ENCODE results near the gene EPHA10. TPM values are rescaled to one million over a fixed set of nuclear protein-coding genes. Genes with fewer than 3 reads are reported as not detected.
"Not testable (repeated sequence)": the region's sequence is repeated elsewhere in the genome, so short reads cannot be mapped to it uniquely, and the experiment has no call there.

The EPHA10 gene
- total RNA-seq, 1 donor from 2014 or later = not detected

DNA sequence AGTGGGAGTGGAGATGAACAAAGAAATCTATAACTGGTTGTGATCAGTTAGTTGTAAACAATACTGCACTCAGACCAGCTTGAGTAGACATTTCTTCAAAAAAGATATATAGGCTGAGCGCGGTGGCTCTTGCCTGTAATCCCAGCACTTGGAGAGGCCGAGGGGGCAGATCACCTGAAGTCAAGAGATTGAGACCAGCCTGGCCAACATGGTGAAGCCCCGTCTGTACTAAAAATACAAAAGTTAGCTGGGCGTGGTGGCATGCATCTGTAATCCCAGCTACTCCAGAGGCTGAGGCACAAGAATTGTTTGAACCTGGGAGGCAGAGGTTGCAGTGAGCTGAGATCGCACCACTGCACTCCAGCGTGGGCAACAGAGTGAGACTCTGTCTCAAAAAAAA is 26.9 kb downstream of the EPHA10 start:
- H3K27me3 ChIP-seq (ENCODE audit: control insufficient read depth in 3 of 3, insufficient read depth in 3 of 3, low read length in 3 of 3) = peaks cover 16 to 21% (median 21%) of the 10 kb centered on the region in 3 donors
- H3K9me3 ChIP-seq (ENCODE audit: control insufficient read depth in 3 of 3, low read length in 3 of 3); H3K4me3 ChIP-seq (ENCODE audit: low read length in 3 of 3); H3K36me3 ChIP-seq (ENCODE audit: control insufficient read depth in 3 of 3, insufficient read depth in 3 of 3, low read length in 3 of 3); H3K4me1 ChIP-seq (ENCODE audit: control insufficient read depth in 3 of 3, insufficient read depth in 3 of 3, low read length in 3 of 3); H3K27ac ChIP-seq (ENCODE audit: low read depth, low read length); H3K9ac ChIP-seq (ENCODE audit: low read depth in 1 of 3, low read length in 3 of 3): not testable (repeated sequence)

DNA sequence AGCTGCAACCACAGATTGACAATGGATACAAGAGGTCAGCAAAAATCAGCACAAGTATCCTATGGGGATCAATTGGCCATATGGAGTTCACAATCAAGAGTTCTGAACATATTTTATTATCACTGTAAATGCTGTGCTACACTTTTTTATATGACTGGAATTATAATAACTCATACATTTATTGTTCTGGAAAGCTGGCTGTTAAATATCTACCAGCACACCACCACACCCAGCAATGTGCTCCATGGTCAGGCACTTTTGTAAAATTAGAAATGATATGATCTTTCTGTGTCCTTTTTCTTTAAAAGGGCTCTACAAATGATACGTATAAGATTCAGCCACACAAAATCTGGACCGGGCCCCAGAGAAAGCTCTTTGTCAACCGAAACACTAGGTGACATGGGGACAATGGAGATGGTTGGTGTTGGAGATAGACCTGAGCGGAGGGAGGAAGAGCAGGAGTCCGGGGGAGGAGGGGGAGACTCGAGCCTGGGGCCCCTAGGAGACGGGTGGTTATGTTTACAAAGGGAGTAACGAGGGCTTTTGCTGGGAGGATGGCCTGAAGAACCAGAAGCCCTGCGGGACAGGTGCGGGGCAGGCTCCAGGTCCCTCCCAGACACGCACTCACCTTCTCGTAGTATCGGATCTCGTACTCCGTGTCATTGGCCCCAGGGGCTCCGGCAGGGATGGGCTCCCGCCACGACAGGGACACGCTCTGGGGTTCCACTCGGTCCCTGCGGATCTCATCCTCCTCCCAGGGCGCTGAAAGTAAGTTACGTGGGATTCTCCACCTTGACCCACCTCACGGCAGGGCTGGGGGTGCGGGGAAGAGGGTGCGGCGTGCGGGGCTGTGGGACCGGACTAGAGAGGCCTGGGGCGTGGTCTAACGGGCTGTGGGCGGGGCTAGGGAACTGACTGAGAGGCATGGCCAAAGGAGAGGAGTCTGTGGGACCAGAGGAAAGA is 30.0 kb downstream of the EPHA10 start:
- Histone ChIP-seq H3K27me3 (ENCODE audit: control insufficient read depth in 3 of 3, insufficient read depth in 3 of 3, low read length in 3 of 3) (peaks cover 17 to 26% (median 24%) of the 10 kb centered on the region in 3 donors), H3K9me3 (ENCODE audit: control insufficient read depth in 3 of 3, low read length in 3 of 3) (peaks cover 0 to 7% (median 3%) of the 10 kb centered on the region in 3 donors), H3K36me3 (ENCODE audit: control insufficient read depth in 3 of 3, insufficient read depth in 3 of 3, low read length in 3 of 3) (no peaks in the 10 kb centered on the region), H3K9ac (ENCODE audit: low read depth in 1 of 3, low read length in 3 of 3) (no peak overlapping the region), H3K4me1 (ENCODE audit: control insufficient read depth in 3 of 3, insufficient read depth in 3 of 3, low read length in 3 of 3) (no peaks in the 10 kb centered on the region), H3K4me3 (ENCODE audit: low read length in 3 of 3) (no peak overlapping the region), H3K27ac (ENCODE audit: low read depth, low read length) (no peak overlapping the region)

DNA sequence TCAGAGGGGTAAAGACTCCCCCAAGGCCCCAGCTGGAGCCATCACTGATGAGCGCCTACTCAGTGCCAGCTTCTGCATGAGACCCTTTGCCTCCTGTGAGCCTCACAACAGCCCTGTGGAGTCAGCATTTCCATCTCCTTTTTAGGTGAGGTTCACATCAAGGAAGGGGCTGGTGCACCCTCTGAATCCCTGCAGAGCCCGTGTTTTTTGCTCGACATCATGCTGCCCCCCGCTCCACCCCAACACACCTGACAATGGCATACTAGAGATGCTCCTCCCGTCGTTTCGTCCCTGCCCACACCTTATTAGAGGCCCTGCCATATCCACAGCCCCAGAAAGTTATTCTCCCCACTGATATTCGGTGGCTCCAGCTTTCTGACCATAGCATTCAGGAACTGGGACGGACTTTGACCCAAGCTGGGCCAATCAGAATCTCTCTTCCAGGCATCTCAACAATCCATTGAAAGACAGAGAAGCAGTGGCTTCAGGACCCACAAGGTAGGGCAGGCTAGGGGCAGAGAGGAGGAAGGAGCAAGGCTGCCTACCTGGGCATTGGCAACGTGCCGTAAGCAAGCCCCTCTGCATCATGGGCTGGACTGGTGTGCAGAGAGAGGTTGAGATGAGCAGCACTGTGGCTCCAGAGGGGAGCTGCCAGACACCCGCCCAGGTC is 32.7 kb downstream of the EPHA10 start:
- Histone ChIP-seq H3K36me3 (ENCODE audit: control insufficient read depth in 3 of 3, insufficient read depth in 3 of 3, low read length in 3 of 3) (no peaks in the 10 kb centered on the region), H3K9ac (ENCODE audit: low read depth in 1 of 3, low read length in 3 of 3) (no peak overlapping the region), H3K27ac (ENCODE audit: low read depth, low read length) (no peak overlapping the region), H3K4me1 (ENCODE audit: control insufficient read depth in 3 of 3, insufficient read depth in 3 of 3, low read length in 3 of 3) (no peaks in the 10 kb centered on the region), H3K9me3 (ENCODE audit: control insufficient read depth in 3 of 3, low read length in 3 of 3) (peaks cover 0 to 2% (median 2%) of the 10 kb centered on the region in 3 donors), H3K27me3 (ENCODE audit: control insufficient read depth in 3 of 3, insufficient read depth in 3 of 3, low read length in 3 of 3) (peaks cover 27 to 44% (median 33%) of the 10 kb centered on the region in 3 donors), H3K4me3 (ENCODE audit: low read length in 3 of 3) (no peak overlapping the region)

DNA sequence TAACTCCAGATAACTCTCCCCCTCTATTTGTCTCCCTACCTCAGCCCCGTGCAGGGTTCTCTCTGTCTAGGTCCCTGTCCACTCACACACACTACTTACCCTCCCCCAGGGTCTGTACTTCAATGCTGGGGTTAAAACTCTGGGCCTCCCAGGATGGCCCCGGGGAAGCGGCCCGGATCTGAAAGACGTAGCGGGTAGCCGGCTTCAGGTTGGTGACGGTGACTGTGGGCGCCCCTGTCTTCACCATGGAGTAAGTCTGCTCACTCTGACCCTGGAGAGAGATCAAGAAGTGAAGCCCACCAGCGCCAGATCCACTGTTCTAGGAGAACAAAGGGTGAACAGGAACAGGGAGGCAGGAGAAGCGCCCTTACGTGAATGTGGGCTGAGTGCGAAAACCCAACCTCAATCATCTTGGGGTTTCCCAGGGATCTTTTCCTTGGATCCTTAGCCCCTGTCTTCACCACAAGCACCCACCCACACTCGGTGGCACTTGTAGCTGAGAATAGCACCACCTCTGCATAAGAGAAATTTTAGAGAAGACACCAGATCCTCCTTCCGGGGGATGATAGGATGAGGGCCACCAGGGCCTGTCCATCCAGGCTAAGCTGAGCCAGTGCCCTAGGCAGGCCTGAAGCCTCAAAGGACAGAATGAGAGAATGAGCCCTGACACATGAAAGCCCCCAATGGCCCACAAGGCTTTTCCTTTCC is 33.5 kb downstream of the EPHA10 start:
- Histone ChIP-seq H3K27ac (ENCODE audit: low read depth, low read length) (no peak overlapping the region), H3K27me3 (ENCODE audit: control insufficient read depth in 3 of 3, insufficient read depth in 3 of 3, low read length in 3 of 3) (peaks cover 27 to 52% (median 40%) of the 10 kb centered on the region in 3 donors)

DNA sequence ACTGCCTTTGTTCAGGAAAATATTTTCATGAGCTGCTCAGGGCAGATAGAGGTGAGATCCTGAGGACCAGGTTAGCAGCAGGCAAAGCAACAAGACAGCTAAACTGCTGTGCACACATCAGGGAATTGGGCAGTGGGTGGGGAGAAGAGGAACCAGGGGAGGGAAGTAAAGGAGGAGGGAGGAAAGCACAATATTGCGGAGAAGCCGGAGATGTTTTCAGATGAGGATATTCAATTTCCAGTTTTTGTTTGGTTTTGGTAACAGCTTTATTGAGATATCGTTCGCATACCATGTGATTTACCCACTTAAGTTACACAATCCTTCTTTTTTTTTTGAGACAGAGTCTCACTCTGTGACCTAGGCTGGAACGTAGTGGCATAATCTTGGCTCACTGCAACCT is 34.5 kb downstream of the EPHA10 start:
- Histone ChIP-seq H3K36me3 (ENCODE audit: control insufficient read depth in 3 of 3, insufficient read depth in 3 of 3, low read length in 3 of 3) (no peaks in the 10 kb centered on the region), H3K4me1 (ENCODE audit: control insufficient read depth in 3 of 3, insufficient read depth in 3 of 3, low read length in 3 of 3) (no peaks in the 10 kb centered on the region), H3K27me3 (ENCODE audit: control insufficient read depth in 3 of 3, insufficient read depth in 3 of 3, low read length in 3 of 3) (peaks cover 32 to 57% (median 47%) of the 10 kb centered on the region in 3 donors), H3K27ac (ENCODE audit: low read depth, low read length) (no peak overlapping the region), H3K9me3 (ENCODE audit: control insufficient read depth in 3 of 3, low read length in 3 of 3) (no peaks in the 10 kb centered on the region), H3K9ac (ENCODE audit: low read depth in 1 of 3, low read length in 3 of 3) (no peak overlapping the region), H3K4me3 (ENCODE audit: low read length in 3 of 3) (no peak overlapping the region)

More for the DNA sequence above, 33.5 kb downstream of the EPHA10 start:
- no peak overlapping the region for H3K9ac ChIP-seq (ENCODE audit: low read depth in 1 of 3, low read length in 3 of 3)
- no peaks in the 10 kb centered on the region for H3K9me3 ChIP-seq (ENCODE audit: control insufficient read depth in 3 of 3, low read length in 3 of 3)
- no peaks in the 10 kb centered on the region for H3K36me3 ChIP-seq (ENCODE audit: control insufficient read depth in 3 of 3, insufficient read depth in 3 of 3, low read length in 3 of 3)
- no peaks in the 10 kb centered on the region for H3K4me1 ChIP-seq (ENCODE audit: control insufficient read depth in 3 of 3, insufficient read depth in 3 of 3, low read length in 3 of 3)
- no peak overlapping the region for H3K4me3 ChIP-seq (ENCODE audit: low read length in 3 of 3)

DNA sequence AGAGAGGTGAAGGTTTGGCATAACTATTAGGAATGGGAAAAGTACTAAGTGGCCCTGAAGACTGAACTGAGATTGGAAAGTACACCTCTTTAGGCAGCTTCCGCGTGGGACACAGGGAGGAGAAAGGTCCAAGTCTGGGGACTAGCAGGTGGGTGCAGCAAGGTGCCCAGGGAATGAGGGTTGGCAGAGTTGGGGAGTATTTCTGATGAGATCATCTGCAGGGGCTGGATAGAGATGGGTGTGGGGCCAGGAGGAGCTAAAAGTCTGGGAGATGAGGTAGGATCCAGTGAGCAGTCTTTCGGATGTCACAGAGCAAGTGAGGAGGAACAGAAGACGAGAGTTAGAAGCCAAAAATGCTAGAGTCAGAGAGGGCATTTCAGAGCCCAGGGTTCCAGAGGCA is 36.5 kb downstream of the EPHA10 start:
- no peaks in the 10 kb centered on the region for H3K4me1 ChIP-seq (ENCODE audit: control insufficient read depth in 3 of 3, insufficient read depth in 3 of 3, low read length in 3 of 3)
- no peaks in the 10 kb centered on the region for H3K9me3 ChIP-seq (ENCODE audit: control insufficient read depth in 3 of 3, low read length in 3 of 3)
- no peak overlapping the region for H3K9ac ChIP-seq (ENCODE audit: low read depth in 1 of 3, low read length in 3 of 3)
- H3K36me3 ChIP-seq (ENCODE audit: control insufficient read depth in 3 of 3, insufficient read depth in 3 of 3, low read length in 3 of 3) = no peaks in the 10 kb centered on the region
- H3K27me3 ChIP-seq (ENCODE audit: control insufficient read depth in 3 of 3, insufficient read depth in 3 of 3, low read length in 3 of 3) = peaks cover 22 to 52% (median 41%) of the 10 kb centered on the region in 3 donors
- H3K4me3 ChIP-seq (ENCODE audit: low read length in 3 of 3) = no peak overlapping the region
- no peak overlapping the region for H3K27ac ChIP-seq (ENCODE audit: low read depth, low read length)

DNA sequence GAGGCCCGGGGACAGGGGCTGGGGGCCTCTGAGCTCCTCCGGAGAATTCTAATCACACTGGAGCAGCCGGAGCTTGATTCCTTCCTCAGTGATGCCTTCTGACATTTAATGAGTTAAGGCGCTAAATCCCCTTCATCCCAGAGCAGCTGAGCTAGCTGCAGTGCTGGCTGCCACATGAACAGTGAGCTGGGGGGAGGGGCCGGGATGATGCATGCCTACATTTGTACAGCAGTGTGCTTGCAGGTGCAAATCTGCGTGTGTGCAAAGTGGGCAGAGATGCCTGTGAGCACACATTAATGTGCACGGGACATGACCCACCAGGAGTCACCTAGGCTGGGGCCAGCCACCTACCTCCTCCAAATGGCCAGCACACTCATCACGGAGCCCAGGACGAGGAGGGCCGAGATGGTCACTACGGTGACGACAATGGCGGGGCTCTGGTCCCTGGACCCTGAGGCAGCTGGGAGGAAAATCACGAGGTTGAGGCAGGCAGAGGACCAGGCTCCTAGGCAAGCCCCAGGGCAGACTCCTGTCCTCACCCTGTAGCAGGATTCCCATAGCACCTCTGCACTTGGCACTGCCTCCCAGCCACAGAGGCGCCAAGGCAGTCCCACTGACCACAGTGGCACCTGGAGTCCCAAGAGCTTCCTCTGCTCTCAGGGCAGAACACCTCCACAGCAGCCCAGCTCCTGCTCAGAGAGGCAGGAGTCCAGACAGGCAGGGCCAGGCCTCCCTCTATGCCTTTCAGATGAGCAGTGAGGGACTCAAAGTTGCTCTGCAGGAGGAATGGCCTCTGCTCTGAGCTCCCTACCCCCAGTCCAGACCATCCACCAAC is 38.0 kb downstream of the EPHA10 start:
- Histone ChIP-seq H3K4me1 (ENCODE audit: control insufficient read depth in 3 of 3, insufficient read depth in 3 of 3, low read length in 3 of 3) (no peaks in the 10 kb centered on the region), H3K27ac (ENCODE audit: low read depth, low read length) (no peak overlapping the region), H3K9me3 (ENCODE audit: control insufficient read depth in 3 of 3, low read length in 3 of 3) (no peaks in the 10 kb centered on the region), H3K36me3 (ENCODE audit: control insufficient read depth in 3 of 3, insufficient read depth in 3 of 3, low read length in 3 of 3) (no peaks in the 10 kb centered on the region), H3K27me3 (ENCODE audit: control insufficient read depth in 3 of 3, insufficient read depth in 3 of 3, low read length in 3 of 3) (peaks cover 19 to 45% (median 34%) of the 10 kb centered on the region in 3 donors), H3K9ac (ENCODE audit: low read depth in 1 of 3, low read length in 3 of 3) (no peak overlapping the region), H3K4me3 (ENCODE audit: low read length in 3 of 3) (no peak overlapping the region)

DNA sequence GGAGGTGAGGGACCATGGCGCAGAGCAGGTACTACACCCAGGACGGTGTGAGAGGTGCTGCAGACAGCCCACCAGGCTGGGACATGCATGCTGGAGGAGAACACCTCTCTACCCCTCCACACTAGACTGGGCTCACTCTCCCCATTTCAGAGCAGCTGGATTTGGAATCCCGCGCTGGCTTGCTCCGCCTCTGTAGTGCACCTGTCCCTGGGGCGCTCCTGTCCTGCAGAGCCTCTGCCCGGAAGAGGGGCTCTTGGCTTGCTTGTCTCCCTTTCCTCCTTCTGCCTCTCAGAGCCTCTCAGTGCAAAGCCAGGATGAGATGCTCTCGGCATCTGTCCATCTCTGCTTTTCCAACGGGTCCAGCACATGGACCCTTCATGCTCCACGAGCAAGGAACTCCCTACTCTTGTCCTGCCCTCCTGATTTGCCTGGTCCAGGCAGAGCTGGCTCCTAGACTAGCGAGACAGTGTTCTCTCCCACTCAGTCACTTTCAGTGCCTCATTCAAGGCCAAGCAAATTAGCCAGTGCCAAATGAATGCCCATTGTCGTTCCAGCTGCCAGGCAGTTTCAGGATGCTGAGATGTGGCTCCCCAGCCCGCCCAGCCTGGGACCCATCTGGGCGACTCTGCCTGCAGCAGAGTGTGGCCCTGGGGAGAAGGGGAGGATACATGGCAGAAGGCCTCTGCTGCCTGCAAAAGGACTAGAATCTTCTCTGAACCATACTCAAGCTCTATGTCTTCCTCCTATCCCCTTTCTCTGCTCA is 38.9 kb downstream of the EPHA10 start:
- Histone ChIP-seq H3K36me3 (ENCODE audit: control insufficient read depth in 3 of 3, insufficient read depth in 3 of 3, low read length in 3 of 3) (no peaks in the 10 kb centered on the region), H3K27me3 (ENCODE audit: control insufficient read depth in 3 of 3, insufficient read depth in 3 of 3, low read length in 3 of 3) (peaks cover 19 to 45% (median 34%) of the 10 kb centered on the region in 3 donors), H3K4me1 (ENCODE audit: control insufficient read depth in 3 of 3, insufficient read depth in 3 of 3, low read length in 3 of 3) (no peaks in the 10 kb centered on the region), H3K9ac (ENCODE audit: low read depth in 1 of 3, low read length in 3 of 3) (no peak overlapping the region), H3K27ac (ENCODE audit: low read depth, low read length) (no peak overlapping the region), H3K9me3 (ENCODE audit: control insufficient read depth in 3 of 3, low read length in 3 of 3) (no peaks in the 10 kb centered on the region), H3K4me3 (ENCODE audit: low read length in 3 of 3) (no peak overlapping the region)

- peaks cover 19 to 46% (median 34%) of the 10 kb centered on the region in 3 donors for H3K27me3 ChIP-seq (ENCODE audit: control insufficient read depth in 3 of 3, insufficient read depth in 3 of 3, low read length in 3 of 3)
- H3K9me3 ChIP-seq (ENCODE audit: control insufficient read depth in 3 of 3, low read length in 3 of 3) = no peaks in the 10 kb centered on the region
- no peak overlapping the region for H3K27ac ChIP-seq (ENCODE audit: low read depth, low read length)
- no peak overlapping the region for H3K4me3 ChIP-seq (ENCODE audit: low read length in 3 of 3)
- H3K36me3 ChIP-seq (ENCODE audit: control insufficient read depth in 3 of 3, insufficient read depth in 3 of 3, low read length in 3 of 3) = no peaks in the 10 kb centered on the region
- no peak overlapping the region for H3K9ac ChIP-seq (ENCODE audit: low read depth in 1 of 3, low read length in 3 of 3)
- H3K4me1 ChIP-seq (ENCODE audit: control insufficient read depth in 3 of 3, insufficient read depth in 3 of 3, low read length in 3 of 3) = no peaks in the 10 kb centered on the region
These were observed 40.3 kb downstream of the EPHA10 start for GRCh38 chr1:37724575-37724974.
